ENCODE data around the gene FBXO45. TPM values are rescaled to one million over a fixed set of nuclear protein-coding genes. Genes with fewer than 3 reads are reported as not detected.

The FBXO45 gene
- total and polyA plus RNA-seq, 9 of the 15 experiments (the other 6 are each of a cell fraction or from before 2014, with no cell fraction given): 15.2 to 52.8 (median 37.0) TPM

- Histone ChIP-seq H3K9me3 (replicated peaks; ENCODE audit: control insufficient read depth, insufficient read depth, low read depth, low read length) (no peaks in the 10 kb centered on the region), H3K9me1 (ENCODE audit: control insufficient read depth, insufficient read depth, low read length) (no peaks in the 10 kb centered on the region), H3K4me3 (no peak overlapping the region), H3K27ac (ENCODE audit: extremely low read depth, low read depth, low read length) (no peak overlapping the region), H3K4me2 (ENCODE audit: insufficient read depth, low read length) (no peak overlapping the region), H3K9ac (ENCODE audit: insufficient read depth in 1 of 2, low read depth in 2 of 2, low read length in 2 of 2) (no peak overlapping the region), H3K27me3 (ENCODE audit: control insufficient read depth in 2 of 2, insufficient read depth in 2 of 2, low read length in 2 of 2) (no peaks in the 10 kb centered on the region), H4K20me1 (replicated peaks; ENCODE audit: control insufficient read depth, insufficient read depth, low read length) (no peaks in the 10 kb centered on the region), H3K36me3 (ENCODE audit: control insufficient read depth, insufficient read depth, low read length) (no peaks in the 10 kb centered on the region), H3K4me1 (replicated peaks in 1 of 2; ENCODE audit: control insufficient read depth in 2 of 2, insufficient read depth in 2 of 2, low read length in 2 of 2) (peaks cover 8 to 17% of the 10 kb centered on the region in 2 experiments; a peak in 4 of 5 replicates), H2AFZ (ENCODE audit: low read depth, low read length) (peak overlapping the region; percentile 62), H3K79me2 (ENCODE audit: control insufficient read depth, insufficient read depth, low read length) (no peaks in the 10 kb centered on the region)
- peak; percentile 46 for FAIRE-seq
- ChIA-PET CTCF (ENCODE audit: low intra/inter-chr PET ratio) (no interaction called here), POLR2A (no interaction called here)
- in situ Hi-C loops (cut with MboI): loop anchor here (10.0 kb wide), 1 partner anchor 371 kb away; no protein-coding TSS in a partner anchor
- BruUV-seq (replicated peaks): no TSS peak
- peak; percentile 56 for ATAC-seq
- intact Hi-C loops (cut with micrococcal nuclease): no loop called here
- TF ChIP-seq ASH1L (IDR thresholded peaks at IDR 0.05; ENCODE audit: borderline replicate concordance, low read depth, partially characterized antibody) (no peak), TEAD1 (CRISPR knock-in tag; IDR thresholded peaks at IDR 0.05) (no peak), TGIF2 (CRISPR knock-in tag; IDR thresholded peaks at IDR 0.05) (no peak), PBX2 (CRISPR knock-in tag; IDR thresholded peaks at IDR 0.05; ENCODE audit: low read depth) (no peak), PBX2 (tag; conservative IDR thresholded peaks at IDR 0.05; ENCODE audit: low read depth) (peak; percentile 70), L3MBTL2 (IDR thresholded peaks at IDR 0.05) (peak; percentile 34; the same call in 1 of the 2 replicates), MLLT1 (IDR thresholded peaks at IDR 0.05) (no peak), MEIS2 (IDR thresholded peaks at IDR 0.05; ENCODE audit: partially characterized antibody) (peak; percentile 73), HDAC1 (IDR thresholded peaks at IDR 0.05) (0 out of 4 replicates have a peak, but pooled peaks of 1 of the 2 experiments have one; percentile 14), RBM34 (IDR thresholded peaks at IDR 0.05; ENCODE audit: borderline replicate concordance, insufficient read depth, low read length) (no peak), CBX3 (IDR thresholded peaks at IDR 0.05; ENCODE audit: borderline replicate concordance in 1 of 2, low read length in 2 of 2) (no peak), NFIC (IDR thresholded peaks at IDR 0.05) (peak; percentile 92), MNT (conservative IDR thresholded peaks at IDR 0.05) (peak; percentile 37 to 44; a peak in 1 of 4 replicates), STAT5A (IDR thresholded peaks at IDR 0.05; ENCODE audit: borderline replicate concordance, low read length) (peak; percentile 45; the same call in 1 of the 2 replicates), CBFA2T3 (IDR thresholded peaks at IDR 0.05) (0 out of 2 replicates have a peak, but pooled peaks have one; percentile 28), PKNOX1 (IDR thresholded peaks at IDR 0.05) (peak; percentile 74), CBFA2T2 (conservative IDR thresholded peaks at IDR 0.05) (no peak)
- 9% methylated on average over 7 of the region's 7 CpGs for WGBS (ENCODE audit: insufficient coverage, low coverage, missing lambda C conversion rate)
- peak in 1 of 4 experiments; percentile 62 for DNase-seq (ENCODE audit: extremely low read depth in 1 of 4, low spot score in 3 of 4)
Observed at GRCh38 chr3:196603683-196604082, 35.2 kb downstream of the FBXO45 start.
